GM21737 (cell line): ENCODE measurements around the gene MAPK11.

Source experiments
- ATAC-seq: cut with Tn5 transposase; IDR thresholded peaks from one replicate; pipeline ENCODE4 v1.9.1; 2021; ENCODE audit warnings: mild to moderate bottlenecking, moderate library complexity; ENCODE audit not compliant: unreplicated experiment

Gene MAPK11

DNA sequence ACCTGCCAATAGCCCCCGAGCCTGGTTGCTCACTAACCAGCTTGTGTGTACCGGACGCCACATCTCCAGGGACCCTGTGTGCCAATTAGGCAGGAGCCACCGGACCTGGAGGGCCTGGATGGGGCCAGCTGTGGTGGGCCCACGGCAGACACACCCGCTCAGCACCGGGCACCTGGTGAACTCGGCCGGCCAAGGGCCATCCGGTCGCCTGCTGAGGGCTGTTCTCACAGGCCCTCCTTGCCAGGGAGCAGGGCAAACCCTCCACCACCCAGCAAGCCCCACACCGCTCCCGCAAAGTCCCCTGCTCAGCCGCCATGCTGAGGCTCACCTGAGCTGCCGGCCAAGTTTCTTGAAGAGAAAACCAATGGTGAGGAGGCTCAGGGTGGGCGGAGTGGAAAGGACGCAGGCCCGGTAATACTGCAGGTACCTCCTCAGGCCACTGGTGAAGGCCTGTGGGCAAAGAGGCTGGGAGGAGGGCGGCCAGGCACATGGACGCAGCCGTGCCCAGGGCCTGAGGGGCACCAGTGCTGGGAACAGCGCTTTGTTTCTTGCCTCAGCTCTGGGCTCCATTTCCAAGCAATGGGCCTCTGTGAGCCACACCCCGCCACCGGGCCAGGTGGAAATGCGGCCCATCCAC, 42.5 kb downstream of the MAPK11 start:
- no peak for ATAC-seq

DNA sequence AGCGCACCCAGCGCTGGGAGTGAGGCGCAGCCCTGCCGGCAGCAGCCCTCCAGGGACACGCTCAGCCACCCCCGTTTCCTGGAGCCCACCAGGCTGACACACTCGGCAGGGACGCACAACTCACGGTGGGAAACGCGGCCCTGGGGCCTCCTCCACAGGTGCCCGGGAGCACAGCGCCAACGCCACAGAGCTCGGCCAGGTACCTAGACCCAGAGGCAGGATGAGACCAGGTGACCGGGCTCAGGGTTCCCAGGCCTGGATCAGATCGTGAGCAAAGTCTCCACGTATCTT, 43.4 kb downstream of the MAPK11 start:
- ATAC-seq, result no peak

DNA sequence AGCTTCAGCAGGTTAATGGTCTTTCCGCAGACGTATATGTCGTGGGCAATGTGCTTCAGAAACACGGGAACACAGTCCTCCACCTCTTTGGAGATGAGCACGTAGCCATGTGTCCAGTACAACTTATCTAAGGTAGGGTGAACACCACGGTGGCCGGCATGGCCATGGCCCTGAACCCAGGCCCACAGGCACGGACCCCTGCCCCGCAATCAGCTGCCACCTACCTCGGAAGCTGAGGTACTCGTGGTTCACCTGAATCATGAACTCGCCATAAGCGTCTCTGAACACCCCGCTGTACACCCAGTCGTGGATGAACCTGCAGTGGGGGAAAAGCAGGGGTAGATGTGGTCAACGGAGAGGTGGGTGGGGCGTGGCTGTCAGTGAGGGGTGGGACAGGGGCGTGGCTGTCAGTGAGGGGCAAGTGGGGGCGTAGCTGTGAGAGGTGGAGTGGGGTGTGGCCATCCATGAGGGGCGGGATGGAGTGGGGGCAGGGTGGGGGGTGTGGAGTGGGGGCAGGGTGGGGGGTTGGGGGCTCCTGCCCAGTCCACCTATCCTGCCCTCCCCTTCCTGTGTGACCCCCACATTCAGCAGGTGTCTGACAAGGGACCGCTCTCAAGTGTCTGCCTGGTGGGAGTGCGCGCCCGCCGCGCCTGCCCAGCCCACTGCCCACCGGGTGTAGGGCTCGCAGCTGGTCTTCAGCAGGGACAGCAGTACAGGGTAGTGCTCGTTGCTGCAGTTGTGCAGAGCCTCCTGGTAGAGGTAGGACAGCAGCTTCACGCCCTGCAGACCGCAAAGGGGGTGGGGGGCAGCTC, 43.9 kb downstream of the MAPK11 start:
- no peak for ATAC-seq

DNA sequence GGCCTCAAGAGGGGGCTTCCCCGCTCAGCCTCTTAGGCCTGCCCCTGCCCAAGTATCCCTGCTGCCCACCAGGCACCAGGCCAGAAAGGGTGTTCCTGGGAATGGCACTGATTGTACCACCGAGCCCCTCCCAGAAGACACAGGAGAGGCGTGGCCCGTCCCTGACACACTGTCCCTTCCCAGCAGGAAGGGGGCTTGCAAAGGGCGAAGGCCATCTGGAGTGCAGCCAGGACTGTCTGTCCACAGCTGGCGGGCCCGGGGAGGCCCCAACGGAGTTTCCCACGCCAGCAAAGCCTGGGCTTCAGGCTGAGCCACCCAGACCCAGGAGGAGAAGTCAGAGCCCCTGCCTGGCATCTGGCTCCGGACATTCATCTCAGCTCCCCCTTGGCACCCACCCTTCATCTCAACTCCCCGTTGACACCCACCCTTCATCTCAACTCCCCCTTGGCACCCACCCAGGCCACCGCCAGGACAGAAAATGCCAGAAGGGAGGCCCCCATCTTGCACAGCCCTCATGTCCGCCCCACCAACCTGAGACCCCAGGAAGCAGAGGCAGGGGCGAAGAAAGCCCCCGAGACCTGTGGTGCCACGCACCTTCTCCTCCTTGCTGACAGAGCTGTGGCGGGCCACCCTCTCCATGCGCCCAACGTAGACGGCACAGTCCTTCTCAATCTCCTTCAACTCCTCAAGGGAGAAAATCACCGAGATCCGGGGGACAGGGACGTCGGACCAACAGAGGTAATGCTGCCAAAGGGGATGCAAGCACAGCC, 44.8 kb downstream of the MAPK11 start:
- ATAC-seq, result no peak

DNA sequence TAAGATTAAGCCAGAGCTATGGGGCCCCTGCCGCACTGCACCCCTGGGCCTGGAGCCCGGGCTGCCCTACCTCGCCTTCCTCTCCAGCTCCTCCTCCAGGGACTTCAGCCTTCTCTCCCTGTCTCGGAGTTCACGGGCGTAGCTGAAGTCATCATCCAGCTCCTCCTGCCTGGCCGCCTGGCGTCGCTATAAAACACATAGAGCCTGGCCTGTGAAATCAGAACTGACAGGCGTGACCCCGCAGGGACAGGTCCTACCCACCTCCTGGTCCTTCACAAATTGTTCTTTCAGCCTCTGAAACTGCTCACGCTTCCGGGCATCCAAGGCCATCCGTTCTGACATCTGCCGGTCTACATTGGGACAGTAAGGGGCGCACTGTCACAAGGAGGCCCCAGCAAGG, 46.1 kb downstream of the MAPK11 start:
- ATAC-seq, result no peak

DNA sequence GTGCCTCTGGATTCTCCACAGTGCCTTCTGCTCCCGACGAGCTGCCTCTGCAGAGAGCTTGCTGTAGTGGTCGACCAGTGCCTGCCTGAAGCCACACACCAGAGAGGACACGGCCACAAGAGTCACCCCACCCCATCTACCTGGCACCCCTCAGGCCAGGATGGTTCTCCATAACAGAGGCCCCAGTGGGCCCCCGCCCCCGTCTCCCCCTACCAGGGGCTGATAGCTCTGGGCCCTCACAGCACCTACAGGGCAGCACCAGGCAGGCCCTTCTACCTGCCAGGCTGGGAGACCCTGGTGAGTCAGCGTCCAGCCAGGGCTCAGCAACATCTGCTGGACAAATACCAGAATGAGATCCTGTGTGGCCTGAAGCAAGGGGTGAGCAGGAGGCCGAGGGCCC, 47.7 kb downstream of the MAPK11 start:
- ATAC-seq, result no peak

DNA sequence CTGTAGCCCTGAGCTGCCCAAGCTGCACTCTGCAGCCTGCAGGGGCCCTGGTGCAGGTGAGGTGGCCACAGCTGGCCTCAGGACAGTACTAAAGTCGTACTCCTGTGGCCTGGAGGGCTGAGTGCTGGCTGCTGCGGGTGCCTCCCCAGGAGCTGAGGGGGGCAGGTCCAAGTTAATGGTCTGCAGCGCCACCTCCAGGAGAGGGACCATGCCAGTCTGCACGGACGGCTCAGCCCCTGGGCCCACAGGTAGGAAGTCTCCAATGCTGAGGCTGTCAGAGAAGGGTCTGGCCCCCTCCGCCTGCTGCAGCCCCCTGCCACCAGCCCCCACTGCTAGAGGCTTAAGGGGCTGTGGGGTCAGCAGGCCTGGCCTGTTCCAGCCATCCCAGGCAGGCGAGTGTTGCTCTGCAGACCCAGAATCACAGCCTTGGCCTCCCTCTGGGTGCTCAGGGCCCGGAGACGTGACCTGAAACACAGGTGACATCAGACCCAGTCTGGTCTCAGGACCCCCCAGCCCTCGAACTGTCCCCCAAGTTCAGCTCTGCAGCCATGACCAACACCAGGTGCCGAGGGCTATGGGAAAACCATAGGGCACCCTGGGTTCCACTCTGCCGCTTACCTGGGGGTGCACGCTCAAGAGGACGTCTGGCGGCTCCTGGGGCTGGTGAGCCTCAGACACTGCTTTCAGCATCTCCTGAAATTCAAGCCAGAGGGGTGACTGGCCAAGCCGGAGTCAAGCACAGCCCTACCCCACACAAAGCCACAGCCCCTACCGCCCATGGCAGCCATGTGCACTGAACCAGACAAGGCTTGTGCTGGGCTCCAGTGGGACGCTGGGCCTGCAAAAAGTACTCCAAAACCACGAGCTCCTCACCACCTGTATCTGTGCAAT, 48.5 kb downstream of the MAPK11 start:
- no peak for ATAC-seq

DNA sequence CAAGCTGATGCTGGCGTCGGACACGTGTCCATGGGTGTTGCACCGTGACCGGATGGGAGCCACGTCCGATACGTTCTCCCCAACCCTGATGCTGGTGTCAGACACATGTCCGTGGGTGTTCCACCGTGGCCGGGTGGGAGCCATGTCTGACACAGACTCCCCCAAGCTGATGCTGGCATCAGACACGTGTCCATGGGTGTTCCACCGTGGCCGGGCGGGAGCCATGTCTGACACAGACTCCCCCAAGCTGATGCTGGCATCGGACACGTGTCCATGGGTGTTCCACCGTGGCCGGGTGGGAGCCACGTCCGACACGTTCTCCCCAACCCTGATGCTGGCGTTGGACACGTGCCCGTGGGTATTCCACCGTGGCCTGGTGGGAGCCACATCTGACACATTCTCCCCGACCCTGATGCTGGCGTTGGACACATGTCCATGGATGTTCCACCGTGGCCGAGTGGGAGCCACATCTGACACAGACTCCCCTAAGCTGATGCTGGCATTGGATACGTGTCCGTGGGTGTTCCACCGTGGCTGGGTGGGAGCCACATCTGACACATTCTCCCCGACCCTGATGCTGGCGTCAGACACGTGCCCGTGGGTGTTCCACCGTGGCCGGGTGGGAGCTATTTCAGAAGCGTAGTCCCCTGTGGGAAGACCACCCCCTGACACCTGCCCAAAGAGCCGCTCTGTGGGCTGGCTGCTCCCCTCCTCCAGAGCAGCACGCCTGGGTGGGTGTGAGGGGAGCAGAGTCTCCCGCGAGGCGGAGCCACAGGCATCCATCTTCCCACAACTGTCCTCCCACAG, 49.4 kb downstream of the MAPK11 start:
- ATAC-seq, result no peak

DNA sequence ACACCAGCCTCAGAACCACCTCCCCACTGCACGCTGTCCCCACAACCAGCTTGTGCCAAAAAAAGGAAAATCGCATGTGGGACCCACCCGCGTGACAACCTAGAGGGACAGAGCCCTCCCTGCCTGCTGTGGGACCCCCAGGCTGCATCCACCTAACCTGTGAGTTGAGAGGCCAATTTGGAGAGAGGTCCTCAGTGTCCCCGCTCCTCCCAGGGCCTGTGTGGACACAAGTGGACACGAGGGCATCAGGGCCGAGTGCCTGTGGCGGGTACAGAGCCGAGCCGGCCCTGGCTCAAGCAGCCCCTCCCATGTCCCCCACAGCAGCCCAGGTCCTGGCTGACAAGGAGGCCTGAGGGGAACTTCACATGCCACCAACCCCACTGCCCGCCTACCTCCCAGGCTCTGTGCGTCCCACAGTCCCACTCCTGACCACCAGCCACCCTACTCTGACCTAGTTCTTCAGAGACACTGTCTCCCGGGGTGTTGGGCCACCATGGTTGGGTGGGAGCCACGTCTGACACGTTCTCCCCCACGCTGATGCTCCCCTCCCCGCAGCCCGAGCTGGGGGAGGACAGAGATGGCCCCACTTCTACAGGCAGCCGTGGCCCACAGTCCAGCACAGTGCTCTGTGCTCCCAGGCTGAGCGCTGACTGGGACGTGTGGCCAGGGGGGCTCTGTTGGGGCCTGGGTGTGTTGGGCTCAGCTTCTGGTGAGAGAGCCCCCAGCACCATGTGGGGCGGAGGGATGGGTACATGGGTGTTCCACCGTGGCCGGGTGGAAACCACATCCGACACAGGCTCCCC, 50.2 kb downstream of the MAPK11 start:
- no peak for ATAC-seq

DNA sequence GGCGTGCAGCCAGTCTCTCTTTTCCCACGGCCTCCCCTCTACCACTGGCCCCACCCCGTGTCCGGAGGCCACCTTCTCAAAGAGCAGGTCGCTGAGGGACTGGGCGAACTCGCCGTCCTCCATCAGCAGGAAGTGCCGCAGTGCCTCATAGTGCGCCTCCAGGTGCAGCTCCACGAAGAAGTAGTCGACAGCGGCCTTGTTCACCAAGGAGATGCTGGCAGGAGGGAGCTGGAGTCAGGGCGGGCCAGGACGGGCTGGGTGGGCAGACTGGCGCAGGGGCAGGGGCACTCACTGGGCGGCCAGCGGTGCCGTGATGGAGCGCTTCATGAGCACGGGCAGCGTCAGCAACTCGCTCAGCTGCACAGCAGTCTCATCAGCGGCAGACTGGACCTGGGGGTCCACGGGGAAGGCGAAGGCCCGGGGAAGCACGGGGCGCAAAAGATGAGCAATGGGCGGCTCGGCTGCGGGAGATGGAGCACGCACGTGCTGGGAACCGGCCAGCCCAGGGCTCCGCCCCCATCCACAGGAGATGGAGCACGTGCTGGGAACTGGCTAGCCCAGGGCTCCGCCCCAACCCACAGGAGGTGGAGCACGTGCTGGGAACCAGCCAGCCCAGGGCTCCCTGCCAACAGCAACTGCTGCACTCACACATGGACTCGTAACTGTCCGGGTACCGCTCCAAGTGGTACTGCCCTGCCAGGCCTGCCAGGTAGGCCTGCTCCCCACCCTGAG, 51.0 kb downstream of the MAPK11 start:
- ATAC-seq, result no peak

DNA sequence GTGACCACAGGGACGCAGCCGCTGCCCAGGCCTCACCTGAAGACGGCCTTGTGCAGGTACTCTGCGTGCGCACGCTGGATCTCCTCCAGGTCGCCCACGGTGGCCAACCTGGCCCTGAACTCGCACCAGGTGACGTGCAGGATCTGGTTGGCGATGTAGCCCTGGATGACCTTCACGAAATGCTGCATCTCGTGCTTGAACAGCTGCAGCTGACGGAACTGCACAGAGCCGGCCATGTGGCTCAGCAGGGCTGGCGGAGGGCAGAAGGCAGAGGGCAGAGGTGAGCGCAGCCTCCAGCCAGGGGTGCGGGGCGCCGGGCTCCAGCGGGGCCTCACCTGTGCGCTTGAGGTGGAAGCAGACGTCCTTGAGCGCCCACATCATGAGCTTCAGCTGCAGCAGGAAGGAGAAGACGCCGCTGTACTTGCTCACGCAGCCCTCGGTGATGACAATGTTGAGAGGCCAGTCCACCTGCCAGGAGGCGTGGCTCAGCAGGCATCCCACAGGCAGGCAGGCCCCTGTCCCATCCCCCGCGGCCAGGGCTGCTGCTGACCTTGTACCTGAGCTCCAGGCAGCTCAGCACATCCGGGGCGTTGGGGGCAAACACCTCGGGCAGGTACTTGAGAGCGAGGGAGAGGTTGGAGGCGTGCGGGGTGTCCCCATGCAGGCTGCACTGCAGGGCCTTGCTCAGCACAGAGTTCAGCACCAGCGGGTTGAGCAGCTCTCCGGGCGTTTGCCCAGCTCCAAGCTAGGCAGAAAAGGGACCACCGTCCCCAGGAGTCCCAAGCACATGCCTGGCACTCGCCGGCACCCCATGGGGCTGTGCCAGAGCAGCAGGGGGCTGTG, 51.8 kb downstream of the MAPK11 start:
- no peak for ATAC-seq

DNA sequence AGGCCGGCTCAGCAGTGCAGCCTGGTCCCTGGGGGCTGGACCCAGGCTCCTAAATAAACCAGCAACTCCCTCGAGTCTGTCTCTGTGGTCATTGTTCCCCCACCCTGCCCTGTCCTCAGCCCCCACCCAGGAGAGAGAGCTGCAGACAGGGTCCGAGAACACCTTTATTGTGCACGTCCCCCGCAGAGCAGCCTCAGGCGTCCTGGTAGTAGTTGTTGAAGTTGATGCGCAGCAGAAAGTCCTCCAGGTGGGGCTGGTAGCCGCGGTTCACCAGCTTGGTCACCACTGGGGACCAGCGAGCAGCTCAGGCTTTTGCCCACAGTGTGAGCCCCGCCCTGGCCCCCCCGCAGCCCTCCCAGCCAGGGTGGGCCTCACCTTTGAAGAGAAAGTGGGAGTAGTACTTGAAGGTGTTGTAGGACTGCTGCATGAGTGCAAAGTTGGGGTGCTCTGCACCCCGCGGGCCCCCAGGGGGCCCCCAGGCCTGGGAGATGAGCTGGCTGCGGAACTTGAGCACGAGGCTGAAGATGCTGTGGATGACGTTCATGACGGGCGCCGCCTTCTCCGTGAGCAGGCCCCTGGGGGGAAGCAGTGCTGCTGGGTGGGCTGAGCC, 52.5 kb downstream of the MAPK11 start:
- ATAC-seq, result no peak

DNA sequence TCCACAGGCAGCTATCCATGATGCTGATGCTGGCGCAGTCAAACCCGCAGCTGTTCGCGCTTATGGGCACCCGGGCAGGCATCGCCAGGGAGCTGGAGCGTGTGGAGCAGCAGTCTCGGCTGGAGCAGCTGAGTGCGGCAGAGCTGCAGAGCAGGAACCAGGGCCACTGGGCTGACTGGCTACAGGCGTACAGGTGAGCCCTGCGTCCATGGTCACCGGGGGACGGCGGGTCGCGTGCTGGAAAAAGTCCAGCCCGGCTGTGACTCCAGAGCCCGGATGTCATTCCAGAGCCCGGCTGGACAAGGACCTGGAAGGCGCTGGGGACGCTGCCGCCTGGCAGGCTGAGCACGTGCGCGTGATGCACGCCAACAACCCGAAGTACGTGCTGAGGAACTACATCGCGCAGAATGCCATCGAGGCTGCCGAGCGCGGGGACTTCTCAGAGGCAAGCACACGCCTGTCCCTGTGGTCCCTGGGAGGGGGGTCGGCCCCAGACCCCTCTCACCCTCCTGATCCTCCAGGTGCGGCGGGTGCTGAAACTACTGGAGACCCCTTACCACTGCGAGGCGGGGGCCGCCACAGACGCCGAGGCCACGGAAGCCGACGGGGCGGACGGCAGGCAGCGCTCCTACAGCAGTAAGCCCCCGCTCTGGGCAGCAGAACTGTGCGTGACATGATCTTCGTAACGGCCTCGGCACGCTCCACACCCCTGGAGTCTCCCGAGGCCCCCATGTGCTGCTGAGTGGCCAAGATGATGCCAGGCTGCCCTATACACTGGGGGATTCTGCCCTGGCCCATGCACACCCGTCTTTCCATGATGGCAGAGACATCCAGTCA, 53.3 kb downstream of the MAPK11 start:
- no peak for ATAC-seq

DNA sequence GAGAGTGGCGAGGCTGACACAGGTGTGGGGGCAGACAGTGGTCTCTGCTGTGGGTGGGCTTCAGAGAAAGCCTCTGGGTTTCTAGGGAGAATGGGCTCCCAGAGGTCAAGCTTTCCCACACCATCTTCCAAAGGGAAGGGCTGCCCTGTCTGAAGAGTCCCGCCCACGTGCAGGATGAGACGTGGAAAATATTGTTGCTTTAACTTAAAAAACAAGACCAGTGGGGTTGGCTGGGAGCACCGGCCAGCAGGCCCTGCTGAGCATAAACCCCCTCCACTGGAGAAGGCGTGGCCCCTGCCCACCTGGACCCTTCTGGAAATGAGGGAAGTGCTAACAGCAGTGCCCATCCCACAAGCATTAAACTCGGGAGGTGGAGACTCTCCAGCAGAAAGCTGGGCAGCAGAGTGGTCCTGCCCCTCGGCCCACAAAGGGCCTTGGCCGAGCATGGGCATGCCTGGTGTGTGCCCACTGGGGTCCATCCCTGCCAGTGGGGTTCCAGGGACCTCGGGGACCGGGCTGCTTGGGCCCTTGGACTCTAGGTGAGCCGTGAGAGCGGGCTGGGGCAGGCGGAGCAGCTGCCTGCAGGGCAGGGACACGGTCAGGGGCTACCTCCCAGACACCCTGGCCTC, 54.0 kb downstream of the MAPK11 start:
- no peak for ATAC-seq

DNA sequence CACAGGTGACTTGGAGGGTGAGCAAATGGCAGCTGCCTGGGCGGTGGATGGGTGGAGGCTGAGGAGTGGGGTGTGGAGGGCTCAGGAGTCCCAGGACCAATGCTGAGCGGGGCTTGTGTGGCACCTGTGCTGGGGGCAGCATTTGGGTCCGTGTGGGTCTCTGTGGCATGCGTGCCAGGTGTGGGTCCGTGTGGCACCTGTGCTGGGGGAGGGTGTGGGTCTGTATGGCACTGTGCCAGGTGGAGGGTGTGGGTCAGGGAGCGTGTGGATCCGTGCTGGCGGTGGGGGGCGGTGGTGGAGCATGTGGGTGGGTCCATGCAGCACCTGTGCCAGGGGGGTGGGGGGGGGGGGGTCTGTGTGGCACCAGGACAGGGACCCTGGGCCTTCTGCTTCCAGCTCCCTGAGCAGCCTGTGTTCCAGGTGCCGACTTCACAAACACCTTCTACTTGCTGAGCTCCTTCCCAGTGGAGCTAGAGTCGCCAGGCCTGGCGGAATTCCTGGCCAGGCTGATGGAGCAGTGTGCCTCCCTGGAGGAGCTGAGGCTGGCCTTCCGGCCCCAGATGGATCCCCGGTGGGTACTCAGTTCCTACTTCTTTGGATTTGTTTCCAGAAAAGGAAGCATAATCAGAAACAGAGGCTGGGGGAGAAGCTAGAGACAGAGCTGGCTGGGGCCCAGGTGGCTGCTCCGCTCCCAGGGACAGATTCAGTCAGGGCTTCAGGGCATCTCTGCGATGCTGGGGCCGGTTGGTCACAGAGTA, 54.7 kb downstream of the MAPK11 start:
- ATAC-seq, result no peak
